Activated CD8-positive, alpha-beta memory T cell treated with anti-CD3 and anti-CD28 coated beads, Interleukin-2, amount 50 U/mL, for 1 hour (primary cell): ENCODE measurements around the gene DENND5B.
A peak's percentile ranks its signal among the peaks of the same experiment; 100 is the strongest.

Experiments
- DNase-seq: peaks from one replicate; pipeline ENCODE4 v3.0.0-alpha.2; 2020; ENCODE audit errors: extremely low read depth

The DENND5B gene

DNA sequence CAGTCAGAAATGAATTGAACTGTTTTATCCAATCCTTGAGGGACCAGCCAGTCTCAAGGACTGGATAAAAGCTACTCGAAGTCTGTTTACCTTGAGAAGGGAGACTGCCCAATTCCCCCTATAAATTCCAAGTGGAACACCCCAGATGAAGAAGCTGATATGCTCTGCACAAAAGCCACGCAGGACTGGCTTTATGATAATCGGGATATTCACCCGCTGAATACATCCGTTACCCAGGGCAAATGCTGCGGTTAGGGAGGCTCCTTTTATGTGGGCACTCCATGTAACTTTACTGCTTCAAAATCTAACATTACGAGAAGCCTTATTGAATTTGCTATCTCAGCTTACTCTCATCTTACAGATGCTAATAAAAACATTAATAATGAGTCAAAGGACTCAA lies 119.1 kb downstream of the DENND5B start:
- DNase-seq: no peak

GRCh38 chr12:31471051-31471450 lies 119.9 kb downstream of the DENND5B start:
- DNase-seq: no peak

DNA sequence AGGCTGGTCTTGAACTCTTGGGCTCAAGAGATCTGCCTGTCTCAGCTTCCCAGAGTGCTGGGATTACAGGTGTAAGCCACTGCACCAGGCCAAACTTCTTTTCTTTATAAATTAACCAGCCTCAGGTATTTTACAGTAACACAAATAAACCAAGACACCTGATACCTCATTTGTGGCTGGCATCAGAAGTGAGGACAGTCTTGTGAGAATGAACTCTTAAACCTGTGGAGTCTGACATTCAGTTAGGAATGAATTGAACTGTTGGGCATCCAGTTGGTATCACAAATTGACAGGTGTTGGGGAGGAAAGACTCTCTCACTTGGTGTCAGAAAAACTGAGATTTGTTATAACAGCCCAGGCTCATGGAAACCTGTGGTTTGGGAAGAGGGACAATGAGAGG lies 120.5 kb downstream of the DENND5B start:
- no peak for DNase-seq

- DNase-seq: no peak
These were observed 124.2 kb downstream of the DENND5B start for GRCh38 chr12:31466768-31467167.

DNA sequence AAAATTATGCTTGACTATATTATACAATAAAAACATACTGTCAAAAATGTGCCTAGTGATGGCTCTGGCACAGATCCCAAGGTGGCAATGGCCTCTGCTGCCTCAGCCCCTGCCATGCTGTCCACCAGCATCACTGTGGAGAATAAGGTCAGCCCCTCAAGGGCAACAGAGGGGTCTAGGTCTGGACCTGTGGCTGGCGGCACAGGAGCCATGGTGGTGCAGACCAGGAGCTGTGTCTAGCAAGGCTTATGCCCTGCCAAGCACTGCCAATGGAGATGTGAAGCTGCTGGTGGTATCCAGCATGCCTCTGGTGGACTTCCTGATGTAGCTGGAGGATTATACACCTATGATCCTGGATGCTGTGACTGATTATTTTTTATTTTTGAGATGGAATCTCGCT lies 125.9 kb downstream of the DENND5B start:
- DNase-seq: no peak

GRCh38 chr12:31460024-31460423 lies 130.9 kb downstream of the DENND5B start:
- no peak for DNase-seq

DNA sequence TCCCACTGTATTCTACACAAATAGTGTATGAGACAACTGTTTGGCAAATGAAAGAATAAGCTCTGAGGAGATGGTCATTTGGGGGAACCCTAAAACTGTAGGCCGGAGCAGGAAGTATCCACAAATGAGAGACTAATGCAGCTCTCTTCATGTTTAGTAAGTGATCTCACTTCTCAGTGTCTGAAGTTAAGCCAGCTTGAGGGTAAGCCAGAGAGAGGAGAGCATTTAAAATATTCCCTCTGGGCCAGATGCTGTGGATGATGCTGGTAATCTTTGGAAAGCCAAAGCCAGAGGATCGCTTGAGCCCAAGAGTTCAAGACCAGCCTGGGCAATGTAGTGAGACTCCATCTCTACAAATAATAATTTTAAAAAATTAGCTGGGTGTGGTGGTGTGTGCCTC lies 134.4 kb downstream of the DENND5B start:
- no peak for DNase-seq

DNA sequence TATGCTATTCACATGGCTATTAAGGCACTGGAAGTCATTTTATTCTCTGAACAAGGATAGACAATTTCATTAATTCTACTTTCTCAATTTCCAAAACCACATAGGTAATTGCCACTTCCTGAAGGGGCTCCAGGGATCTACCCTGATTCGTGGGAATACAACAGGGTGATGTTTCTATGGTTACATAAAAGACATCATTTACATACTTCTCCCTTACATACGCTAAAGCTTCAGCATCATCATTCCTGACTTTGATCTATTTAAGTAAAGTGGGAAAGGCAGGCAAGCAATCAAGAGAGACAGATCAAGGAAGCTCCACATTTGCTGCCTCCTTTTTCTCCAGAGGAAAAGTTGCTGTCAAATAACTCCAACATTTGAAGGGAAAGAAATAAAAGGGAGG lies 146.2 kb downstream of the DENND5B start:
- no peak for DNase-seq

- no peak for DNase-seq
These were observed 150.3 kb downstream of the DENND5B start for GRCh38 chr12:31440586-31440985.

- no peak for DNase-seq
These were observed 150.8 kb downstream of the DENND5B start for GRCh38 chr12:31440134-31440533.

DNA sequence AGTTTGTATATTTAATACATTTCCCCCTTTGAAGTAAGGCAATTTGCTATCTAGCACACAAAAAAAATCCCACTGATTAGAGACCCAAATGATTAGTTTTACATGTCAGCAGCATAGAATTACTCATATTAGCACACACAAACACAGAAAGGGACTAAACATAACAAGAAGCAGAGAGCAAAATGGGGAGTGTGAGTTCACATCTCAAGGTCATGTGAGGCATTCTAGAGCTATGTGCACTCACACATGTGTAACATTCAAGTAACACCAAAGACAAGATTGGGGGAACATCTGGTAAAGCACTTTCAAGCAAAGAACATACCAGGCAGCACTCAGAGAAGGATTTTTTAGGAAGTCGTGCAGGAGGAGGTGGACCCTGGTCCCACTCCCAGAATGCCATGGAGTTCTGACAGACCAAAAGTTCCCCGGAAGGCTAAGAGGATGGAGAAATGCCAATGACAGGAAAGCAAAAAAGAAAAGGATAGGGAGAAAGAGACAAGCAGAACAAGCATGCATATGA lies 159.2 kb downstream of the DENND5B start:
- DNase-seq: no peak

- DNase-seq: no peak
These were observed 167.5 kb downstream of the DENND5B start for GRCh38 chr12:31423405-31423804.

DNA sequence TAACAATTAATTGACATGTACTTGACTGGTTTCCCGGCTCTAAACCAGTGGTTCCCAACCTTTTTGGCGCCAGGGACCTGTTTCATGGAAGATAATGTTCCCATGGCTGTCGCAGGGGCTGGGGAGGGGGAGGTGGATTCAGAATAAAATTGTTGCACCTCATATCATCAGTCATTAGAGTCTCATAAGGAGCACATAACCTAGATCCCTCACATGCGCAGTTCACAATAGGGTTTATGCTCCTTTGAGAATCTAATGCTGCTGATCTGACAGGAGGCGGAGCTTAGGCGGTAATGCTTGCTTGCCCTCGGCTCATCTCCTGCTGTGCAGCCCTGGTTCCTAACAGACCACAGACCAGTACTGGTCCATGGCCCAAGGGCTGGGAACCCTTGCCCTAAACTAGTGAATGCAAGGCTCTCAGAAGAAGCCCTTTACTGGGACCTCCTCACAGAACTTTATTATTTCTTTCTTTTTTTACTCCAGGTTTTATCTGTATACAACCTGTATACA lies 178.6 kb downstream of the DENND5B start:
- no peak for DNase-seq

DNA sequence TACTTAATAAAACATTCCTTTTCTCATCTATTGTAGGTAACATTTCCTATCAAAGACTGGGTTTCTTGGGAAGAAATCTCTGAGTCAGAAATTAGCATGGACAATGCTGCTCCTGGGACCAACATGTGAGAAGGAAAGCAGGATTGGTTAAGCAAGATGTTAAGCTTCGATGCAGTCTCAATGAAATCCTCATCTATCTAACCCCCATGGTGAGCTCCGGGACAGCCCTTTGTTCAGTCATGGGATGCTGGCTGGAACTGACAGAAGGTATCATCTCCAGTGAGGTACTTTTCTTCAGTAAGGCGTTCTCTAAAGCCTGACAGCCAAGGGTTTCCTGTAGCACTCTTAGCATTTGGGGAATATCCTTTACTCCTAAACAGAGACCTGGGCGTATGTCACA lies 182.2 kb downstream of the DENND5B start:
- no peak for DNase-seq

DNA sequence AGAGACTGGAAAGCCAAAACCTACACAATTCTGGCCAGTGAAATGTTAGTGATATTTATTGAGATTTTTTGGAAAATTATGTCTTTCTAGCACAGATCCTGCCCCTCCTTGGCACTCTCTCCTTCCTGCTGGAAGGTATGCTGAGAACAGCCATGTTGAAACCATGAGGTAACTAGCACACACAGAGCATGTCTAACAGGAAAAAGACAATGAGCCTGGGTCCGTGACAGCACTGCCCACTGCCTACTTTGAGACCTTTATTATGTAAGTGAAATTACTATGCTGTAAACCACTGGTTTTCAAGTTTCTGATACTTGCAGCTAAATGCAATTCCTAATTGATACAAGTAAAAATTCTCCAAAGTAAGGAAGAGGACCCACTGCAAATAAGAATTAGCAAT lies 183.4 kb downstream of the DENND5B start:
- no peak for DNase-seq

- DNase-seq: no peak
These were observed 184.6 kb downstream of the DENND5B start for GRCh38 chr12:31406345-31406744.

DNA sequence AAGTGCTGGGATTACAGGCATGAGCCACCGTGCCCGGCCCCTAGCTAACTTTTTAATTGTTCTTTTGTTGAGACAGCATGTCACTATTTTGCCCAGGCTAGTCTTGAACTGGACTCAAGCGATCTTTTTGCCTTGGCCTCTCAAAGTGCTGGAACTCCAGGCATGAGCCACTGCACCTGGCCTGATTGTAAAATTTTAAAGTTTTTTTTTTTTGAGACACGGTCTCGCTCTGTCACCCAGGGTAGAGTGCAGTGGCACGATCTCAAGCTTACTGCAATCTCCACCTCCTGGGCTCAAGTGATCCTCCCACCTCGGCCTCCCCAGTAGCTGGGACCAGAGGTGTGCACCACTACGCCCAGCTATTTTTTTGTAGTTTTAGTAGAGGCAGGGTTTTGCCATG lies 185.9 kb downstream of the DENND5B start:
- DNase-seq: no peak

GRCh38 chr12:31403099-31403607 lies 187.8 kb downstream of the DENND5B start:
- peak; percentile 7 for DNase-seq

DNA sequence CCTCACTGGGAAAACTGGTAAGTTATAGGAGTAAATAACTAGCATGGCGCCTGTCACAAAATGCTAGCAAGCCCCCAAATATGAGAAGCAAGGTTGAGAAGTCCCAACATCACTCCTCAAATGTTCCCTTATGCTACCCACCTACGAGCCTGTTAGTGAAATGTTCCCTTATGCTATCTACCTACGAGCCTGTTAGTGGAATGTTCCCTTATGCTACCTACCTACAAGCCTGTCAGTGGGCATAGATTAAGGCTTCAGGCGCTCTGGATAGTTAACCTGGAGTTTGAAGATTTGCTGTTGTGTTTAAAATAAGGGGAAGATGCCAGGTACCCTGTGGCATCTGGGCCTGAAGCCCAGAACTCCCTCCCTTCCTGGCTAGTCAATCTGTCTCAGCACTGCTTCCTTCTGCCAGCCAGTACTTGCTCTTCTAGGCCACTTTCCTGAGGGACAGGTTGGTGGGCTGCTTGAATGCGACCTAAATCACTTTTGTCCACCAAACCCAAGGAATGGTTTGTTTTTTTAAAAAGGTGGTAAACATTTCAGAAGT lies 197.9 kb downstream of the DENND5B start:
- DNase-seq: no peak

GRCh38 chr12:31390991-31391390 lies 199.9 kb downstream of the DENND5B start:
- DNase-seq: no peak

DNA sequence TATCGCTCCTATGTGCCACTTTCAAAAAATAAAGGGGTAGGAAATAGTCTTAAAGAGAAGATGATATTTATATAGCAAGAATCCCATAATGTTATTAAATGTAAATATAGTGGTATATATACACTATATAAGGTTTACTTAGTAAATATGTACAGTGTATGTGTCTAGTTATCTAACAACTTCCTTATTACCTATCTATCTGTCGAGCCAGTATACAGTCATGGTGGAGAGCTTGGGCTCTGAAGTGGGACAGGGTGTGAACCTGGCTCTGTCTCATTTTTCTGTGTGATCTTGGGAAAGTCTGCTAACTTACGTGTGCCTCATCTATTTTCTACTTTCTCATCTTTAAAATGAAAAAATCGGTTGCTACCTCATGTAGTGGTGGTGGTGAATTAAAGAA lies 202.2 kb downstream of the DENND5B start:
- DNase-seq: no peak

- no peak for DNase-seq
These were observed 203.5 kb downstream of the DENND5B start for GRCh38 chr12:31387466-31387865.

DNA sequence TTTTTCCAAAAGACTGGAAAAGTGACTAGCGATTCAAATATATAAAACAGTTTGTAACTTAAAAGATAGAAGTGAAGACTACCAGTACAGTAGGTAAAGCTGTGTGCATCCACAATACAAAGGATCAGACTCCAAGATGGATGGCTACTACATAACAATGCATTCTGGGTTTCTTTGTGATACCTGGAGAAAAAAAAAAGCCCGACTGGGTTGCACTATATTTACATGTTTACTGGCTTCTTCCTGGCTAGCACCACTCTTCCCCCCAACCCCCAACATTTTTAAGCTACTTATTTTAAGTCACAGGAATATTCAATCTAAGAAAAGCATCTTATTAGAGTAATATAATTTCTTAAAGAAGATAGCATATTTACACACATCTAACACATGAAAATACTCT lies 203.9 kb downstream of the DENND5B start:
- DNase-seq: no peak

- no peak for DNase-seq
These were observed 204.6 kb downstream of the DENND5B start for GRCh38 chr12:31386364-31386777.
